Measurements from ENCODE around the gene CAPS.

Gene CAPS

GRCh38 chr19:5907241-5907640, 6.8 kb upstream of the CAPS start:
- no peak for FAIRE-seq

GRCh38 chr19:5908773-5909442, 5.1 kb upstream of the CAPS start:
- DNase-seq (ENCODE audit: extremely low spot score, insufficient read length, low read depth): no peak
- no peak for FAIRE-seq

More at GRCh38 chr19:5907241-5907640, 6.8 kb upstream of the CAPS start:
- DNase-seq (ENCODE audit: extremely low spot score, insufficient read length, low read depth): no peak

- FAIRE-seq: no peak
- no peak for DNase-seq (ENCODE audit: extremely low spot score, insufficient read length, low read depth)
Measured at GRCh38 chr19:5910638-5910907, 3.5 kb upstream of the CAPS start.

GRCh38 chr19:5911366-5911765, 2.7 kb upstream of the CAPS start:
- DNase-seq (ENCODE audit: extremely low spot score, insufficient read length, low read depth): no peak
- FAIRE-seq: no peak

- DNase-seq (ENCODE audit: extremely low spot score, insufficient read length, low read depth): no peak
- no peak for FAIRE-seq
Measured at GRCh38 chr19:5914358-5914774, 312 bp downstream of the CAPS start.

GRCh38 chr19:5914946-5915781, 1.1 kb downstream of the CAPS start:
- FAIRE-seq (no peak), DNase-seq (ENCODE audit: extremely low spot score, insufficient read length, low read depth) (no peak)

GRCh38 chr19:5915782-5916165, 1.7 kb downstream of the CAPS start:
- no peak for DNase-seq (ENCODE audit: extremely low spot score, insufficient read length, low read depth)
- FAIRE-seq: no peak

GRCh38 chr19:5916181-5916708, 2.2 kb downstream of the CAPS start:
- no peak for DNase-seq (ENCODE audit: extremely low spot score, insufficient read length, low read depth)
- no peak for FAIRE-seq

- no peak for FAIRE-seq
Measured at GRCh38 chr19:5917431-5918107, 3.5 kb downstream of the CAPS start.

GRCh38 chr19:5918463-5919079, 4.5 kb downstream of the CAPS start:
- FAIRE-seq (no peak), DNase-seq (ENCODE audit: extremely low spot score, insufficient read length, low read depth) (no peak)

More at GRCh38 chr19:5917431-5918107, 3.5 kb downstream of the CAPS start:
- no peak for DNase-seq (ENCODE audit: extremely low spot score, insufficient read length, low read depth)

GRCh38 chr19:5921516-5922160, 7.6 kb downstream of the CAPS start:
- DNase-seq (ENCODE audit: extremely low spot score, insufficient read length, low read depth): no peak
- FAIRE-seq: no peak

- FAIRE-seq (no peak), DNase-seq (ENCODE audit: extremely low spot score, insufficient read length, low read depth) (no peak)
Measured at GRCh38 chr19:5922161-5922545, 8.1 kb downstream of the CAPS start.

GRCh38 chr19:5923356-5923755, 9.3 kb downstream of the CAPS start:
- FAIRE-seq: no peak

GRCh38 chr19:5925830-5926427, 11.9 kb downstream of the CAPS start:
- DNase-seq (ENCODE audit: extremely low spot score, insufficient read length, low read depth): no peak
- FAIRE-seq: no peak

More at GRCh38 chr19:5923356-5923755, 9.3 kb downstream of the CAPS start:
- DNase-seq (ENCODE audit: extremely low spot score, insufficient read length, low read depth): no peak

- DNase-seq (ENCODE audit: extremely low spot score, insufficient read length, low read depth): no peak
- no peak for FAIRE-seq
Measured at GRCh38 chr19:5926641-5927440, 12.8 kb downstream of the CAPS start.

GRCh38 chr19:5927441-5927821, 13.4 kb downstream of the CAPS start:
- FAIRE-seq (peak; percentile 38), DNase-seq (ENCODE audit: extremely low spot score, insufficient read length, low read depth) (peak; percentile 43)

- DNase-seq (ENCODE audit: extremely low spot score, insufficient read length, low read depth) (no peak), FAIRE-seq (no peak)
Measured at GRCh38 chr19:5929179-5929578, 15.1 kb downstream of the CAPS start.

GRCh38 chr19:5929625-5930024, 15.6 kb downstream of the CAPS start:
- FAIRE-seq (no peak), DNase-seq (ENCODE audit: extremely low spot score, insufficient read length, low read depth) (no peak)

GRCh38 chr19:5931251-5931650, 17.2 kb downstream of the CAPS start:
- DNase-seq (ENCODE audit: extremely low spot score, insufficient read length, low read depth) (no peak), FAIRE-seq (no peak)
